ENCODE data around the gene PFAS.
"Not testable (repeated sequence)": the region's sequence is repeated elsewhere in the genome, so short reads cannot be mapped to it uniquely, and the experiment has no call there.

PFAS gene

DNA sequence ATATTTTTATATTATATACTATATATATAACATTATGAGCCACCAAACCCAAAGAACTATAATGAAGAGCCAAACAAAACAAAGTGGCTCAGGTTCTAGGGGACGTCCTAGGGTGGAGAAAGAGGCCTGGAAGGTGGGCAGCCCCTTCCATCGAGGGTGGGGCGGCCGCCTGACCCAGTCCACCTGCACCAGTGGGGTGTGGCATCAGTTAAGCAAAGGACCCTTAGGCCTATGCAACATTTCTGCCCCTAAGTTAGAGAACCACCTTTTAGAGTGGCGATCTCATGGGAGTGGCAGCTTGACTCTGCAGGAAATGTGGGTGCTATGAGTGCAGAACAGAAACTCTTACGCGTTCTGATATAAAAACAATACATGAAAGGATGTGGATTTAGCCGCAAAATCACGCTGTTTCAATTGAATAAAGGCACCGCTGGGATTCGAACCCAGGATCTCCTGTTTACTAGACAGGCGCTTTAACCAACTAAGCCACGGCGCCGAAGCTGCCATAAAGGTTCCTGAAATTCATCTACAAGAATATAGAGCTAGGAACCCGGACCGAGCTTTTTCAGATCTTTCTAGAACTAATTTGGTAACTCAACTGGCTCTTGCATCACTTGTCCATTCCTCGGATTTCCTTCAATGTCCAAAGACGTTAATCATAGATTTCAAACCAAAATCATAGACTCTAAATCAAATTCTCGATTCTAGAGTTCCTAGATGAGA, 23.1 kb upstream of the PFAS start:
- DNase-seq (ENCODE audit: low spot score) = peak; percentile 30

DNA sequence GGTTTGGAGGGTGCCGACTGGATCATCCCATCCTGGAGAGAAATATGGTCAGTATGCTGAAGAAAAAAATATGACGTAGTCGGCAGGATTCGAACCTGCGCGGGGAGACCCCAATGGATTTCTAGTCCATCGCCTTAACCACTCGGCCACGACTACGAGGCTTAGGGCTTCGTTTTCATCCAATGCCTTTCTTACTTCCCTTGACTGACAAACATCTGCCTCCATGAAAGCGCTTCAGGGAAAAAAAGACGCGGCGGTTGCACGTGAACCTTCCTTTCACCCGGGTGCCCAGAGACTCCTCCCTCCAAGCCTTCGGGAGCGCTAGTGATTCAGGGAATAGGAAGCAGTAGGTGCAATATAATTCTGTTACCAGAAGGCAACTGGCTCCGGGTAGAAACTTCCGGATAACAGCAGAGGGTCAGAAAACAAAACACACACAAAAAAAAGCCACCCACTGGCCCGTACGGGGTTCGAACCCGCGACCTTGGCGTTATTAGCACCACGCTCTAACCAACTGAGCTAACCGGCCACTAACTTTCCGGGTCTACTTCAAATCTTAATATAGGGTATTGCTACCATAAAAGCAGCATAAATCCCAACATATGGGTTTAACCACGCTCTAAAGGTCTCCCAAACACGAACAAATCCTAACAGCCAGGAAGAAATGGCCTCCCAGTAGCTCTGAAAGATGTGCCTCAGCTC, 22.4 kb upstream of the PFAS start:
- peak; percentile 74 for DNase-seq (ENCODE audit: low spot score)

DNA sequence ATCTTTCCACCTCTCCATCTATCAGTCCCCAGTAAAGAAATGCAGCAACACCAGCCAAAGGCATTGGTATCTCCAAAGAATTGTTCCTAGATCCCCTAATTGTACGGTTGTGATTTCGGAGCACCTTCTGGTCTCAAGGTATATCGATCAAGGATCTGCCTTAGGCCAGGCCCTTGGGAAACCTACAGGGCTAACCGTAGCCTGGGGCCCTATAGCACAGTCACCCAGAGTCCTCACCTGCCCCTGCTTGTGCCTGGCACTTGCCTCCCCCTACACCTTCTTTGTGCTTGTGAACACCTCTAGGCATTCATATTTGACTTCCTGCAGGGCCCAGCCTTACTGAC, 21.9 kb upstream of the PFAS start:
- DNase-seq (ENCODE audit: low spot score) = no peak

DNA sequence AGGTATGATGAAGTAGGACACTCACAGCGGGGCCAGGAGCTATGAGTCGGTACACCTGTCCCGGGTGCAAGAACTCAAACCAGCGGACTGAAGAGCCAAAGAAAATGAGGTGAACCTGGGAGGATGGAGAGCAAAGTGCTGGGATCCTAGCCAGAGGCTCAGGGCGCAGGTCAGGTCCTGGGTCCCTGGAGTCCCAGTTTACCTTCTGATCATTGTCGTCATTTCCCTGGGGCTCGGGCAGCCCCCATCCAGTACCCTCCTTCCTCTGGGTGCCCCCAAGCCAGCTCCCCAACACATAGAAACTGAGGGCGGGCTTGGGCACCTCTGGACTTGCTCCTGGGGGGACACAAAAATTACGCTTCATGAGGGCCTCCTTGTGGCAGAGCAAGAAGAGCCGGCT, 17.4 kb upstream of the PFAS start:
- no peak for DNase-seq (ENCODE audit: low spot score)

DNA sequence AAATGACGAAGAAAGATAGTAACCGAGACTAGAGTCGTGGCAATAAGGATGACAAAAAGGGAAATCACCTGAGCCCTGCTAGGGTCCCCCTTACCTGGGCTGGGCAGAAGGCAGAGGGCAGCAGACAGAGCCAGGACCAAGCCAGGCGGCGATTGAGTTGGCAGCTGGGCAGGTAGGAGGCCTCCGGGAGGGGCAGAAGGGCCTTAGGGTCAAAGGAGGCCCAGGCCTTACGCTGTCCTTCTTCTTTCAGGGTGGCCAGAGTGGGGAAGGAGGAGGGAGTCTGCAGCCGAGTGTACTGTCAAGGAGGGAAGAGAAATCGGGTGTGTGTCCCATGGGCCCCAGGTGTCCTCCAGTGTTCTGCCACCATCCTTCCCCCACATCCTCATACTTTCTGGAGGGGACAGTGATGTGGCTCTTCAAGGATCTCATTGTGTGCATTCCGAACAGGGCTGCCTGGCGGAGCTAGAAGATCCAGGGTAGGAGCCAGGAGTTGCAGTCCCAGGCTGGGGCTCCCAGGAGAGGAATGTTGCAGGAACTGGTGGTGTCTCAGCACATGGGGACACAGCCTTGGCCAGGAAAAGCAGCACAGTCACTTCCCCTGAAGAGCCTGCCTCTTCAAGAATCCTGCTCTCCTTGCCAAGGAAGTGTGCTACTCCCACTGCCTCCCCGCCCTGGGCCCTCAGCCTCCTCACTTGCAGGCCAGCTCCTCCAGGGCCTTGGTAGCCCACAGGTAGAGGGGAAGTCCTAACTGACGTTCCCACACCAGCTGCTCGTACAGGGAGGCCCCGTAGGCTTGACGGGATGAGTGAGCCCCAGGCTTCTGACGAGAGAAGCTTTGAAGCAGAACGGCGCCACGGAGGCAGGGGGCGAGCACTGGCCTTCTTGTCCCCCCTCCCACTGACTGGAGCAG, 14.5 kb upstream of the PFAS start:
- no peak for DNase-seq (ENCODE audit: low spot score)

DNA sequence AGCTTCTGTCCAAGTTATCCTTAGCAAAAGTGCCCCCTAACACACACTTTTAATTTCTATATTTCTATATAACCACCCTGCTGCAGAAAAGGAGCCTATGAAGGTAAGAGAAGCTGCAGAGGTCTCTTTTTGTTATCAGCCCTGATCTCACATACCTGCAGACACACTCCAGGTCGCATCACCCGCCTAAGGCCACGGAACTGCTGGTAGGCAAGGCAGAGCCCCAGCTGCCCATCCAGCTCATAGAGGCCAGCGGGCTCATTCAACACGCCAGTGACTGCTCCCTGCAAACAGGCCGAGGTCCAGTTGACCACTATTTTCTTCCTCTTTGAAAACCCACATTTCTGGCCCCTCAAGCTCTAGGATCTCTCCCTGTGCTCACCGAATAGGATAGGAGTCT, 13.4 kb upstream of the PFAS start:
- no peak for DNase-seq (ENCODE audit: low spot score)

DNA sequence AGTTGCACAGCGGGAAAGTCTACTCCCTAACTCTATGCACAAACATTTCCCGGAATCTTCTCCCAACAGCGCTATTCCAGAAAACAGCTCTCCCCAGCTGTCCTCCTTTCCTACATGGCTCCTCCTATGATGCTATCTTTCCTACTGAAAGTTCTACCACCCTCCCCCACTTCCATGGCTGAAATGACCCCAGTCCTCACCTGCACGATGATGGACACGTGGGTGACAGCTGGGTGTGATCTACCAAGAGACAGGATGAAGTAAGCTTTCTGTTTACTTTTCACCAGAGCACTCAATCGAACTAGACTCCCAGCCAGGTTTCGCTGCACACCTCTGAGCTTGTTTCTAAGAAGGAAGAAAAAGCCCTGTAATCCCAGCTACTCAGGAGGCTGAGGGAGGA, 11.9 kb upstream of the PFAS start:
- no peak for DNase-seq (ENCODE audit: low spot score)

DNA sequence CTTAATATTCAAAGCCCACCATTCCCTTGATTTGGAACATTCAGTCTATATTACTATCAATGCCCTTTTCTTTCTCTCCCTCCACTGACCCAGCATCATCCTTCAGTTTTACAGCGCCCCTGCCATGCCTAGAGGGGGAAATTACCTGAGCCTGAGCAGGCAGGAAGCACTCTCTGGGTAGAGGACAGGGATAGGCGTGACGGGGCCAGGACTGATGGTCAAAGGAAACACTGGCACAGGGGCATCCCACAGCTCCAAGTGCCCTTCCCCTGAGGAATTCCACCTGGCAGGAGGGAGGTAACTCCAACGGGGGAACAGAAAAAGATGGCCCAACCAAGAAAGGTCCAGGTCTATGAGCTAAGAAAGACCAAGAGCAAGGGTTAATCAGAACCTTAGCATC, 11.2 kb upstream of the PFAS start:
- DNase-seq (ENCODE audit: low spot score) = no peak

DNA sequence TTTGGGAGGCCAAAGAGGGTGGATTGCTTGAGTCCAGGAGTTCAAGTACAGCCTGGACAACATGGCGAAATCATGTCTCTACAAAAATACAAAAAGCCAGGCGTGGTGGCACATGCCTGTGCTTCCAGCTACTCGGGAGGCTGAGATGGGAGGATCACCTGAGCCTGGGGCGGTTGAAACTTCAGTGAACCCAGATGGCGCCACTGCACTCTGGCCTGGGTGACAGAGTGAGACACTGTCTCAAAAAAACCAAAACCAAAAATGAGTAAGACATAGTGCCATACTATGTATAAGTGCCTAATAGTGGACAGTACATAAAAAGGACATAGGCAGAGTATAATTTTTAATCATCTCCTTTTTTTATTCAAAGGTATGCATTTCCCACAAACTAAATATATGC, 5.3 kb upstream of the PFAS start:
- no peak for DNase-seq (ENCODE audit: low spot score)

DNA sequence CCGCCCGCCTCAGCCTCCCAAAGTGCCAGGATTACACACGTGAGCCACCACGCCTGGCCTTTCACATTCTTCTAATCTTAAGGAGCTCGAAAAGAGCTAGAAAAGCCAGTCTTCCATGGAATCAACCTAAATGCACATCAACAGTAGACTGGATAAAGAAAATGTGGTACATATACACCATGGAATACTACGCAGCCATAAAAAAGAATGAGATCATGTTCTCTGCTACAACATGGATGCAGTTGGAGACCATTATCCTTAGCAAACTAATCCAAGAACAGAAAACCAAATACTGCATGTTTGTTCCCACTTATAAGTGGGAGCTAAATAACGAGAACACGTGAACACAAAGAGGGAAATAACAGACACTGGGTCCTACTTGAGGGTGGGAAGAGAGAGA, 4.3 kb upstream of the PFAS start:
- DNase-seq (ENCODE audit: low spot score) = no peak

DNA sequence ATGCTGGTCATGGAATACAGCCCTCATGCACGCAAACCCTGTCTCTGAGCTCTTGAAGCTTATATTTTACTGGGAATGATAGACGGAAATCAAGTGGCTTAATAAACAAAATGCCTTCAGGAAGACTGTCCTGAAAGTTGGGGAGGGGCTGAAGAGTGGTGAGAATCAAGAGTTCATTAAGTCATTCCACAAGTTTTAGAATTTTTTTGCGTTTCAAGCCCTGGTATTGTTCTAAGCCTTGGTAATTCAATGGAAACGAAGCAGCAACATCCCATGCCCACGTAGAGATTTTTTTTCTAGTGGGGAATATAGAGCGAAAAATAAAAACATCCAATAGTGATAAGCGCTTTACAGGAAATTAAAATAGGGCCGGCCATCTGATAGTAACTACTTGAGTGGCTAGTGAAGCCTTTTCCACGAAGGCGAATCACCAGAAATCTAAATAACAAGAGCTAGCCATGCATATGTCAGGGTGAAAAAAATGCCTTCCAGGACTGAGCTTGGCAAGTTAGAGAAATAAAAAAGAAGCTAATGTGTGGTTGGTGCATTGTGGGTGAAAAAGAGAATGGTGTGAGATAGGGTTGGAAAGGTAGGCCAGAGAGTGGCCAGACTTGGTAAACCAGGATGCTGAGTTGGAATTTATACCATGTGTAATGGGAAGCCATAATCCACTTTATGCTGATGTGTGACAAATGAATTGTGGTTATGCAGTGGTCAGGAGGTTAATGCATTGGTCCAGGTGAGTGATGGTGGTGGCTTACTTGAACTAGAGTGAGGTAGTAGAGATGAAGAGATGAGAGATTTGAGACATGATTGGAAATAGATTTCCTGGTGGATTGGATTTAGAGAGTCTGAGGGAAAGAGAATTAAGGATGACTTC, 772 bp downstream of the PFAS start:
- no peak for DNase-seq (ENCODE audit: low spot score)

DNA sequence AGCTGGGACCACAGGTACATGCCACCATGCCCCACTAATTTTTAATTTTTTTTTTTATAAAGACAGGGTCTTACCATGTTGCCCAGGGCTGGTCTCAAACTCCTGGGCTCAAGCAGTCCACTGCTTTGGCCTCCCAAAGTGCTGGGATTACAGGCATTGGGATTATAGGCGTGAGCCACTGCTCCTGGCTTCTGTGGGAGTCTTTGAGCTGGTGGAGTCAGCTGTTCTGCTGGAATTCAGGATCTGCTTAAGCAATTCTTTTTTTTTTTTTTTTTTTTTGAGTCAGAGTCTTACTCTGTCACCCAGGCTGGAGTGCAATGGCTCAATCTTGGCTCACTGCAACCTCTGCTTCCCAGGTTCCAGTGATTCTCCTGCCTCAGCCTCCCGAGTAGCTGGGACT, 2.3 kb downstream of the PFAS start:
- DNase-seq (ENCODE audit: low spot score) = not testable (repeated sequence)

DNA sequence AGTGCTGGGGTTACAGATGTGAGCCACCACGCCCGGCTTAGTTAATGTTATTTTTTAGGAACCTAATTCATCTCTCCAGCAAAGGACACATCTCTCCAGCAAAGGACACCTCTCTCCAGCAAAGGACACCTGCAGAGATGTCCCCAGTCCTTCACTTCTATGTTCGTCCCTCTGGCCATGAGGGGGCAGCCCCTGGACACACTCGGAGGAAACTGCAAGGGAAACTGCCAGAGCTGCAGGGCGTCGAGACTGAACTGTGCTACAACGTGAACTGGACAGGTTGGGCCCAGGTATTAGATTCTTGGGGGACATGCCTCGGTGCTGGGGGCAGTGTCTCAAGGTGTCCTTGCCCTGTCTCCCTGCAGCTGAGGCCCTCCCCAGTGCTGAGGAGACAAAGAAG, 4.7 kb downstream of the PFAS start:
- DNase-seq (ENCODE audit: low spot score) = no peak

DNA sequence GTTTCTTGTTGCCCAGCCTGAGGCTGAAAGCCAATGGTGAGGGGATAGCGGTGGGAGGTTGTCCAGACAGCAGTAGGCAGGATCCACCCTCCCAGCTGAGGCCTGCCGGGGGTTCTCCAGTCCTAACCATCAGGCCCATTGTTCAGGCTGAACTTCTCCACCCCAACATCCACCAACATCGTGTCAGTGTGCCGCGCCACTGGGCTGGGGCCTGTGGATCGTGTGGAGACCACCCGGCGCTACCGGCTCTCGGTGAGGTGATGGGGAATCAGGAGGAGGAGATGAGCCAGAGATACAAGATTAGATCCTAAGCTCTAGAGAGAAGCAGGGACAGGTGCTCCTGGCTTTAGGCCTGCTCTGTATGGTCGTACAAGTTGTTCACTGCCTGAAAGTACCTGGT, 5.8 kb downstream of the PFAS start:
- DNase-seq (ENCODE audit: low spot score) = no peak

DNA sequence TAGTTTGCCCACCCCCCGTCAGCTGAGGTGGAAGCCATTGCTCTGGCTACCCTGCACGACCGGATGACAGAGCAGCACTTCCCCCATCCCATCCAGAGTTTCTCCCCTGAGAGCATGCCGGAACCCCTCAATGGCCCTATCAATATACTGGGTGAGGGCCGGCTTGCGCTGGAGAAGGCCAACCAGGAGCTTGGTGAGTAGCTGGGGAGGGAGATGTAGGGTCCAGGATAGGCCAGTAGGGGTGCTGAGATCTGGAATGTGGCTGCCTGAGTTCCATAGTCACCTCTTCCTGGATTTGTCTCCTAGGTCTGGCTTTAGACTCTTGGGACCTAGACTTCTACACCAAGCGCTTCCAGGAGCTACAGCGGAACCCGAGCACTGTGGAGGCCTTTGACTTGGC, 6.4 kb downstream of the PFAS start:
- DNase-seq (ENCODE audit: low spot score) = no peak

DNA sequence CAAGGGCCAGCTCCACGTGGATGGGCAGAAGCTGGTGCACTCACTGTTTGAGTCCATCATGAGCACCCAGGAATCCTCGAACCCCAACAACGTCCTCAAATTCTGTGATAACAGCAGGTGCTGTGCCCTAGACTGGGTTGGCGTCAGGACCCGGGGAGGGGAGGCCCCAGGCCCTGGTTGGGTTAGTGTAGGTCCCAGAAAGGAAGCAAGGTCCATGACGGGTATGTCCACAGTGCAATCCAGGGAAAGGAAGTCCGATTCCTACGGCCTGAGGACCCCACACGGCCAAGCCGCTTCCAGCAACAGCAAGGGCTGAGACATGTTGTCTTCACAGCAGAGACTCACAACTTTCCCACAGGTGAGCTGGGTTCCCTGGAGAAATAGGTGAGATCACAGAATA, 7.2 kb downstream of the PFAS start:
- DNase-seq (ENCODE audit: low spot score) = no peak

DNA sequence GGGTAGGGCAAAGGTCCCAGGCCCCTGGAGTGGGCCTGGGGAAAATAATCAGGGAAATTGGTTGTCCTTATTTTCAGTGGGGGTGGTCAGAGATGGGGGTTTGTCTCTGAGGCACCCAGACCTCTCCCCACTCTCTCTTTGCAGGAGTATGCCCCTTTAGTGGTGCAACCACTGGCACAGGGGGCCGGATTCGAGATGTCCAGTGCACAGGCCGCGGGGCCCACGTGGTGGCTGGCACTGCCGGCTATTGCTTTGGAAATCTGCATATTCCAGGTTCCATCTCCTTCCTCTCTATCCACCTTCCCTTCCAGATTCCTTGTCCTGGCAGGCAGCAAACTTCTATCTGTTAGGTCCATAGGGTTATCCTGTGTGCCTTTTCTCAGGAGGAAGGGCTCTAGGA, 7.6 kb downstream of the PFAS start:
- DNase-seq (ENCODE audit: low spot score) = no peak

DNA sequence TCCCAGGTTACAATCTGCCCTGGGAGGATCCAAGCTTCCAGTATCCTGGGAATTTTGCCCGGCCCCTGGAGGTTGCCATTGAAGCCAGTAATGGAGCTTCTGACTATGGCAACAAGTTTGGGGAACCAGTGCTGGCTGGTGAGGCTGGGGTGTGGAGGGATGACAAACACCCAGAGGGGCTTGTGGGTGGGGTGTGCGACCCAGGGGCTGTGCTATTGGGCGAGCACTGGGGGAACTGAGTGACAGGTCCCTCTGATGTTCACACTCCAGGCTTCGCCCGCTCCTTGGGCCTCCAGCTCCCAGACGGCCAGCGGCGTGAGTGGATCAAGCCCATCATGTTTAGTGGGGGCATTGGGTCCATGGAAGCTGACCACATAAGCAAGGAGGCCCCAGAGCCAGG, 8.7 kb downstream of the PFAS start:
- no peak for DNase-seq (ENCODE audit: low spot score)

DNA sequence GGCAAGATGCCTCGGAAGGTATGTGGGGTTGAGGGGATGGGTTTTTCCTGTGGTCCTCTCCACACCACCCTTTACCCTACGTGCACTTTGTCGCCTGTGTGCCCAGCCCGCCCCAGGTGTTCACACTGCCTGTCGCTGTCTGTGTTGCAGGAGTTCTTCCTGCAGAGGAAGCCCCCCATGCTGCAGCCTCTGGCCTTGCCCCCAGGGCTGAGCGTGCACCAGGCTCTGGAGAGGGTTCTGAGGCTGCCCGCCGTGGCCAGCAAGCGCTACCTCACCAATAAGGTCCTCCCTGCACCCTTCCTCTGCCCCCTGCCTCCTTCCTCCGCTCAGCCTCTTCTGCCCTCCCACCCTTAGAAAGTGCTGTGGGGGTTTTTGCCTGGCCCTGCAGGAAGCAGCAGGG, 15.2 kb downstream of the PFAS start:
- DNase-seq (ENCODE audit: low spot score) = no peak

DNA sequence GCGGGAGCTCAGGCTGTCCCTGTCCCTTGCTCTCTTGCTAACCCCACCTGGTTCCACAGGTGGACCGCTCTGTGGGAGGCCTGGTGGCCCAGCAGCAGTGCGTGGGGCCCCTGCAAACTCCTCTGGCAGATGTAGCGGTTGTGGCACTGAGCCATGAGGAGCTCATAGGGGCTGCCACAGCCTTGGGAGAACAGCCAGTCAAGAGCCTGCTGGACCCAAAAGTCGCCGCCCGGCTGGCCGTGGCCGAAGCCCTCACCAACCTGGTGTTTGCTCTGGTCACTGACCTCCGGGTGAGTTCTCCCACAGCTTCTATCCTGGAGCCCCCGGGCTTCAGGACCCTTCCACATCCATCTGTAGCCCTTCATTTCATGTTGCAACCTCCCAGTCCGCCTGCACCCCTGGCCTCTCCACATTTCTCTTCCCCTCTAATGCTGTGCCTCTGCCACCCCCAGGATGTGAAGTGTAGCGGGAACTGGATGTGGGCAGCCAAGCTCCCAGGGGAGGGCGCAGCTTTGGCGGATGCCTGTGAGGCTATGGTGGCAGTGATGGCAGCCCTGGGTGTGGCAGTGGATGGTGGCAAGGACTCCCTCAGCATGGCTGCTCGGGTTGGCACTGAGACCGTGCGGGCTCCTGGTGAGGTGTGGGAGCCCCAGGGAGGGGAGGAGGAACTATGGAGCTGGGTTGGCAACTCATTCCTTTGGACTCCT, 15.9 kb downstream of the PFAS start:
- DNase-seq (ENCODE audit: low spot score) = no peak

DNA sequence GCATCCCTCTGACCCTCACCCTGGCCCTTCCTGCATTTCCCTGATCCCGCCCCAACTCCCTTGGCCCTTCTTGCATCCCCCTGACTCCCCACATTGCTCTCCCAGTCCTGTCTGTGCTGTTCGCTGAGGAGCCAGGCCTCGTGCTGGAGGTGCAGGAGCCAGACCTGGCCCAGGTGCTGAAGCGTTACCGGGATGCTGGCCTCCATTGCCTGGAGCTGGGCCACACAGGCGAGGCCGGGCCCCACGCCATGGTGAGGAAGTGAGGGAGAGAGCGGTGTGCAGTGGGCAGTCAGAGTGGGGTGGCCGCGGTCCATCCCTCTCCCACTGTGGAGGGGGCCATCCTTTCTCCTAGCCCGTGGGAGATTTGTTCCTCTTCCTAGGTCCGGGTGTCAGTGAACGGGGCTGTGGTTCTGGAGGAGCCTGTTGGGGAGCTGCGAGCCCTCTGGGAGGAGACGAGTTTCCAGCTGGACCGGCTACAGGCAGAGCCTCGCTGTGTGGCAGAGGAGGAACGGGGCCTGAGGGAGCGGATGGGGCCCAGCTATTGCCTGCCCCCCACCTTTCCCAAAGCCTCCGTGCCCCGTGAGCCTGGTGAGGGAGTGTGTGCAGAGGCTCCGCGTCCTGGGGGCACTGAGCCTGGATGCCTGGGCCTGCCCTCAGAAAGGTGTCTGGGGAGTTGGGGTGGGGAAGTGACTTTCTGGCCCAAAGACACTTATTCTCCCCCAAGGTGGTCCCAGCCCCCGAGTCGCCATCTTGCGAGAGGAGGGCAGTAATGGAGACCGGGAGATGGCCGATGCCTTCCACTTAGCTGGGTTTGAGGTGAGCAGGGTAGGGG, 17.8 kb downstream of the PFAS start:
- DNase-seq (ENCODE audit: low spot score) = no peak
